Globus pallidus (tissue), 1 donor: ENCODE measurements around the gene PCDH10.
A peak's percentile ranks its signal among the peaks of the same experiment; 100 is the strongest.
"Not testable (repeated sequence)": the region's sequence is repeated elsewhere in the genome, so short reads cannot be mapped to it uniquely, and the experiment has no call there.

ENCODE experiments used
- DNase-seq: peaks from one replicate; pipeline ENCODE4 v3.0.0-alpha.2; 2015; ENCODE audit warnings: low spot score

Gene PCDH10

GRCh38 chr4:133150486-133151340 lies 1.6 kb downstream of the PCDH10 start:
- DNase-seq: no peak

GRCh38 chr4:133151341-133151690 lies 2.2 kb downstream of the PCDH10 start:
- no peak for DNase-seq

- no peak for DNase-seq
Measured at GRCh38 chr4:133151691-133152329, 2.7 kb downstream of the PCDH10 start.

GRCh38 chr4:133152330-133152821 lies 3.3 kb downstream of the PCDH10 start:
- no peak for DNase-seq

DNA sequence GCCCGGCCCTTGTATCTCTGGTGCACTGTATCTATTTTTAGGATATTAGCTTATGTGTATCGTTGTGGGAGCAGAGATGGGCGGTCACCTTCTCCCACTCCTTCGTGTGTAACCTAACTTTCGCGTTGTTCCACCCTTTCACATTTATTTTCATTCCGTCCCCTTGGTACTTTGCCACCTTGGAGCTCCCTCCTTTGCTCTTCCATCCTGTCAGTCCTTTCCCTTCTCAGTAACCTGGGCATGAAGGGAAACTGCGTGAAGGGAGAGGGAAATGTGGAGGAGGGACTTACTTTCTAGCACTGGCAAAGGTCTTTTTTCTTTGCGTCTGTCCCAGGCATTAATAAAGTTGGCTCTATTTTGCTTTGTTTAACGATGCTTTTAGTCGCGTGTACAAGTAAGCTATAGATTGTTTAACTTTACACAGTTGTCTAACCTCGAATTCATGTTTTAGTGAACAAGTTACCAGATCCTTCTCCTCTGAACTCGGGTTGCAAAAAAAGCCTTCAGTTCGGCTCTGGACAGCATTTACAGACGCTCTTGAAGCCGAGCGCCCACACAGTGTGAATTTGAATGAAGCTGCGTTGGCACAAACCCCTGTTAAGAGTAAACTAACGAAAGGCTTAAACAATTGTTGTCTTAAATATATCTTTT lies 3.9 kb downstream of the PCDH10 start:
- peak; percentile 78 for DNase-seq

DNA sequence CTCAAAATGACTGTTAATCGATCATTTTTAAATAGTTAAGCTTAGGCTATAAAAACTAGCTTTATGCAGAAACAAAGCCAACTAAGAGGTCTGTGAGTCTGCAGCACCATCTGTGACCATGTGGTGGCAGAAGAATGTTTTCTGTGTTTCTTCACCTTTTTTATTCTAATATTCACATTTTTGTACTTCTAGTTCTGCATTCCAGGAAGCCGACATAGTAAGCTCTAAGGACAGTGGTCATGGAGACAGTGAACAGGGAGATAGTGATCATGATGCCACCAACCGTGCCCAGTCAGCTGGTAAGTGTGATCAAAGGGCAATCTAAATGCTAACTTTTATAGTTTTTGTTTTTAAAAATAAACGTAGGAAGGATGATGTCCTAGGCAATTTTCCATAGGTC lies 5.6 kb downstream of the PCDH10 start:
- peak; percentile 73 for DNase-seq

- peak; percentile 84 for DNase-seq
Measured at GRCh38 chr4:133156096-133156495, 7.0 kb downstream of the PCDH10 start.

DNA sequence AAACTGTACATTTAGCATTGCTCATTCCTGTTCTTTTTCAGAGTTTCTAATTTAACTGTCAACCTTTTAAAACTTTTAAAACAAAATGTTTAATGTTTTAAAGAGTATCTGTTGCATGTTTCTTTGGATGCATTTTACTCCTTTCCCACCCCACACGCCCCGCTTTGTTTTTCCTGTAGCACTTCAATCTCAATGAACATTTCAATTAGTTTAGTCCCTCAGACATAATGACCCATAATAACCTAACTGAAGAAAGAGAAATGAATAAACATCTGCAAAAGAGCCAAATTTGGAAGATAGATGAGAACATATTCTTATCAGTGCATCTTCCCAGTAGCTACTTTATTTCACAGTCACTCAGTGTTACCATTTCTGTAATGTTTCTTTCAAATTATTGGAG lies 7.5 kb downstream of the PCDH10 start:
- DNase-seq: peak; percentile 54

DNA sequence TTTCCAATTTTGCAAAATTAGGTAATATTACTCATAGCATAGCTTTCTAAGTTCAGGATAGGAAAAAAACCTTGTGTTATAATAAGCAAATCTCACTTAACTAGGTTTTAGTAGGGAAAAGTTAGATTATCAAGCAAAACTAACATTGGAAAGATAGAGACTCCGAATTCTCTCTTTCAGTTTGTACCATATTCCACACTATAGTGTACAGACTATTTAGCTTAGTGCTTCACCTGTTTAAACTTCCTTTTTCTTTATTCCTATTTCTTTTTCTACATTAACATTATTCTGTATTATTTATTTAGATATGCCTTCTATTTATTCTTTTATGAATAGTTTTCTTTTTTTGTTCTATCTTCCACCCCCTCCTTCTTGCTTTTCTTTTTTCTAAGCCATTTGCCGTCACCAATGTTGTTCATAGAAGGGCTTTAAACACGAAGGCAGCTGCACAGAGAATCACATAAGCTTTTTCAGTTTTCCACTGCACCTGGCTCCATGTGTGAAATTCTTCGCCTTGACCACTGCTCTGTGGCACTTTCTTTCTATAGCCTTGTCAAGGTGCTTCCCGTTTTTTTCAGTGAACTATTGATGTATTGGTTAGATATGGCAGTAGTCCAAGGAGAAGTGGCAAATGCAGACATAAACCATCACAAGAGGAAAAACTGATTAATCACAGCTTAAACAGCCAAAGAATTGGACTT lies 8.5 kb downstream of the PCDH10 start:
- DNase-seq: peak; percentile 60

GRCh38 chr4:133160853-133161252 lies 11.8 kb downstream of the PCDH10 start:
- DNase-seq: no peak

DNA sequence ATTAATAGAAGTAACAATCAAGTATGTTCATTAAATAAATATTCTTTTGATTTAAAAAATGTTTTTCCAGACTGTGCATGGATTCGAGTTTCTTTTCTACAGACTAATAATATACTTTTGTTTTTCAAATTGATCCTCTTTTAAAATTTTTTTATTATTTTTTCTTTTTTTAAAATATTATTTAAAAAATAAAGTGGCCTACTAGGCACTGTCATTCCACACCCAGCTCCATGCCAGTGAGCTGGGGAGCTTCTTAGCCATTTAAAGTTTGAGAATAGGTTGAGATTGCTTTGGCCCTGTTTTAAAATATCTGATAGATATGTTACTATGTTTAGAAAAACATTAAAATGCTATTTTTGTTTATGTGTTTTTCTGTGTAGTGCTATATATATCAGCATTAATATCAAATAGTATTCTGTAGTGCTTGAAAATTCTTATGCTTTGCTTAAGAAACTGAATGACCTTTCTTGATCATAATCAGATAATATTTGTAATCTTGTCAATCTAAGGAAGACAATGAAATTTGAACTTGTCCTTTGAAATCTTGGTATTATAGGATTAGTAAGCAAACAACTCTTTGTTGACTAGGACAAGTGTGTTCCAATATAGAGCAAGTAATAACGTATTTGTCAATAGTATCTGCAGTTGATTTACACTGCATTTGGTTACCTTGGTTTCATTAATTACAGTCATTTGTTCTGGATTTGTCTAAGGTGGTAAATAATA lies 12.6 kb downstream of the PCDH10 start:
- no peak for DNase-seq

DNA sequence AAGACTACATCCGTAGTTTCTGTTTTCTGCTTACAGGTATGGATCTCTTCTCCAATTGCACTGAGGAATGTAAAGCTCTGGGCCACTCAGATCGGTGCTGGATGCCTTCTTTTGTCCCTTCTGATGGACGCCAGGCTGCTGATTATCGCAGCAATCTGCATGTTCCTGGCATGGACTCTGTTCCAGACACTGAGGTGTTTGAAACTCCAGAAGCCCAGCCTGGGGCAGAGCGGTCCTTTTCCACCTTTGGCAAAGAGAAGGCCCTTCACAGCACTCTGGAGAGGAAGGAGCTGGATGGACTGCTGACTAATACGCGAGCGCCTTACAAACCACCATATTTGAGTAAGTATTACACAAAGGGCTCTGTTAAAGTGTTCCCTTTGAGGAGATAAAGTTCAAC lies 13.8 kb downstream of the PCDH10 start:
- DNase-seq: peak; percentile 64

DNA sequence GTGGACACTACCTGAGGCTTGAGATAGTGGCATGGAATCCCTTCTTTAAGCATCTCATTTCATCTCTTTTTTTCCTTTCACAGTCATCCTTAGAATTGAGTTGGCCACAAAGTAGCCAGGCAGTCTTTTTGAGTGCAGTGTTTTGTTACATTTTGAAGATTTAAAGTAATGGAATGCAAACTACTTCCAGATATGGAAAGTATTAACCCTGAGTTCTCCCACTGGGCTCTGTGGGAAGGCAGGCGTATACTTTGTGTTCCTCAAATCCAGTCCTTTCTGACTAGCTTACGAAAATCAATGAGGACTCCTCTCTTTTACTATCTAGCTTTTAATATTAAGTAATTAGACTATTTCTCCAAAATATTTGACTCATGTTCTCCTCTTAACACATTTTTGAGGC lies 29.9 kb downstream of the PCDH10 start:
- DNase-seq: no peak

- no peak for DNase-seq
Measured at GRCh38 chr4:133186210-133186609, 37.1 kb downstream of the PCDH10 start.

DNA sequence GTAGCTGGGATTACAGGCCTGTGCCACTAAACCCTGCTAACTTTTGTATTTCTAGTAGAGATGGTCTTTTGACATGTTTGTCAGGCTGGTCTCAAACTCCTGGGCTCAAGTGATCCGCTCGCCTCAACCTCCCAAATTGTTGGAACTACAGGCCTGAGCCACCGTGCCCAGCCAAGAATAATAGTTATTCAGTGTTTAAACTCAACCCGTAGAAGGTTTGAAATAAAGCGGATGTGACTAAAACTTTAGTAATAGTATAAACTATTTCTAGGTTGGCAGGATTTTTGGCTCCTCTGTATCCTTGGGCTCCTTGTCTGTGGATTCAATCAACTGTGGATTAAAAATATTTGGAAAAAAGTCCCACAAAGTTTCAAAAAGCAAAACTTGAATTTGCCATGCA lies 37.8 kb downstream of the PCDH10 start:
- DNase-seq: no peak

GRCh38 chr4:133188433-133189146 lies 39.5 kb downstream of the PCDH10 start:
- no peak for DNase-seq

- DNase-seq: no peak
Measured at GRCh38 chr4:133189147-133189517, 40.0 kb downstream of the PCDH10 start.

DNA sequence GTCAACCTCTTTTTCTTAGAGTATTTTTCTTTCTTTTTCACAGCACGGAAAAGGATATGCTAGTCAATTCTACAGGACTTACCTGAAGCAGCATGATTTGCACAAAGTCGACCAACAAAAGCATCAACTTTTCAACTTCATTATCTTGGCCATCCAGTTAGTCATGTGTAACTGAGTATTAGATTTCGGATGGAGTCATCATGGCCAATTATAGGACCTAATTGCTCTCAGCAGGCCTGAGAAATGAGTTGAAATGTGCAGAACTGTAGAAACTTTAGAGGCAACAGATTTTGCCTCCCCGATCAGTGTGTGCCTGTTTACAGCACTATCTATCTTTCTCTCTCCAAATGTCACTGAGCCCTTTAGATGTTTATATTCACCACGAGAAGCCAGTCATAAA lies 41.0 kb downstream of the PCDH10 start:
- DNase-seq: no peak

- no peak for DNase-seq
Measured at GRCh38 chr4:133208694-133209285, 59.7 kb downstream of the PCDH10 start.

DNA sequence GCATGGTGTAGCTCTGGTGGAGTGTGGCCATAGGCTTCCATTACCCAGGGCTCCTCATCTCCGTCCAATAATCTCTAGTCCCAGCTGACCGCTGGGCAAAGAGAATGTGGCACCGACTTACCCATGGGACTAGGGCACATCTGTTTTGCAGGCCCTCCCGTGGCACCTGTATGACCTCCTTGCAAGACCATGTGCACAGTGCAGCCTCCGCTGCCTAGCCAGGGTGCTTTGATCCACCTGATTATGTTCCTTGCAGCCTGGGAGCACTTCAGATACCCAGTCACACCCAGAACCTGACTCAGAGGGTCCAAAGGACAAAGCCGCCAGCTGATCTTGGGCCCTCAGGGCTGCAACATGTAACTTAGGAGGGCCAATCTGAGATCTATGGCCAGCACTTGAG lies 84.8 kb downstream of the PCDH10 start:
- DNase-seq: no peak

- not testable (repeated sequence) for DNase-seq
Measured at GRCh38 chr4:133240451-133240850, 91.4 kb downstream of the PCDH10 start.
